ENCODE data around the gene TMEM258.

DNA sequence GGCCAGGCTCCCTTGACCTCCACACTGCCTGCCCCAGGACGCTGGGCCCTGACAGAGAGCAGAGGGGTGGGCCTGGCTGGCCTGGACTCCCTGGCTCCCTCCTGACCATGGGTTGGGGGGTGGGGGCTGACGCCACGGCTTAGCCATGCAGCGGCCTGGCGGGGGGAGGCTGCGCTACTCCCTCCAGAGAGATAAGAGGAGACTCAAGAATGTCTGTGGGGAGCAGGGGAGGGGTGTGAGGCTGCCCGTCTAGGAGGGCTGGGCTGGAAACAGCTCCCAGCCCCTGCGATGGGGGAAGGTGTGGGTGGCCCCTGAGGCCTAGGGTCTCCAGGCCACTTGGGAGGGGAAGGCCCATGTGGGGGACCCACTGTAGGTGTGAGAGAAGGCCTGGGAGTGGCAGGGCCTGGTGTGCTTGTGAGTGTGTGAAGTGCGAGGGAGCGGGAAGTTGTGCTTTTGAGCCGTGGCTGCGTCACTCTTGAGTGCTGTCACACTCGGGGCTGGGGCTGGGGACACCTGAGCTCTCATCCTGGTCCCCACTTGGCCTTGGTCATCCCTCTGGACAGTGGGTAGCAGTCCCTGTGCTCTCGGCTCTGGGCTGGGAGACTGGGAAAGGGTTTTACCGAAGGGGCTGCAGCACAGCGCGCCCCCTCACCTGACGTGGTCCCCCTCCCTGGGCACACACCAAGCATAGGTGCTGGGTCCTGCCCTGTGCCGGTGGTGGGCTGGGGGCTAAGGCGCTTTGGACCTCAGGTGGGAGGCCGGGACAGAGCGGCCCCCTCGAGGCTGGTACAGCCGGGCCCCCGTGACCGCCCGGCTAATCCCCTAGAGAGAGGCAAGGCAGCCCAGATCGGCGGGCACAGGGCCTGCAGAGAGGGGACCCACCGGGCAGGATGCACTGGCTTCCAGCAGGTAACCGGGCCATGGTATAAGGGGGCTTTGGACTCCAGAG, 37.6 kb downstream of the TMEM258 start:
- TF ChIP-seq CTCF (IDR thresholded peaks at IDR 0.05): no peak
- no peak for TF ChIP-seq POLR2A (IDR thresholded peaks at IDR 0.05)
